MM.1S (cell line): ENCODE data around the gene OSTM1.
"Not testable (repeated sequence)": the region's sequence is repeated elsewhere in the genome, so short reads cannot be mapped to it uniquely, and the experiment has no call there.

Experiments used
- DNase-seq: peaks from one replicate; pipeline ENCODE4 v3.0.0-alpha.2; 2015
- H2AFZ ChIP-seq: fragments of 300-600 bp; sonication (generic); 2 replicates; pipeline ENCODE4 v1.6.0; 2016; ENCODE audit warnings: antibody characterized with exemption, low read length
- H3F3A ChIP-seq: fragments of 300-600 bp; sonication (generic); 2 replicates; pipeline ENCODE4 v1.6.1; 2016; ENCODE audit warnings: mild to moderate bottlenecking, antibody characterized with exemption, low read length, moderate library complexity, mixed read lengths; ENCODE audit not compliant: insufficient read depth
- H3K27ac ChIP-seq: fragments of 300-600 bp; sonication (generic); 2 replicates; pipeline ENCODE4 v1.5.1; 2016; ENCODE audit warnings: mild to moderate bottlenecking, low read length
- H3K27me3 ChIP-seq: fragments of 300-600 bp; sonication (generic); replicated peaks from 2 replicates; pipeline ENCODE4 v1.6.0; 2016; ENCODE audit warnings: low read length; ENCODE audit not compliant: insufficient read depth
- H3K36me3 ChIP-seq: fragments of 300-600 bp; sonication (generic); replicated peaks from 2 replicates; pipeline ENCODE4 v1.6.1; 2016; ENCODE audit warnings: mild to moderate bottlenecking, low read length, mixed read lengths; ENCODE audit not compliant: insufficient read depth
- H3K4me1 ChIP-seq: fragments of 300-600 bp; sonication (generic); 2 replicates; pipeline ENCODE4 v1.6.1; 2016; ENCODE audit warnings: low read length, mixed read lengths
- H3K4me2 ChIP-seq: fragments of 300-600 bp; sonication (generic); 2 replicates; pipeline ENCODE4 v1.6.0; 2016; ENCODE audit warnings: low read depth, low read length
- H3K4me3 ChIP-seq: fragments of 300-600 bp; sonication (generic); 2 replicates; pipeline ENCODE4 v1.5.1; 2016; ENCODE audit warnings: low read length, mixed read lengths
- H3K79me2 ChIP-seq: fragments of 300-600 bp; sonication (generic); 2 replicates; pipeline ENCODE4 v1.6.1; 2016; ENCODE audit warnings: mixed run types, low read length, mixed read lengths
- H3K9ac ChIP-seq: fragments of 300-600 bp; sonication (generic); 2 replicates; pipeline ENCODE4 v1.6.1; 2016; ENCODE audit warnings: low read length, mixed read lengths
- H3K9me2 ChIP-seq: fragments of 300-600 bp; sonication (generic); replicated peaks from 2 replicates; pipeline ENCODE4 v1.6.1; 2016; ENCODE audit warnings: mild to moderate bottlenecking, low read length, mixed read lengths; ENCODE audit not compliant: insufficient read depth
- H3K9me3 ChIP-seq: fragments of 300-600 bp; sonication (generic); replicated peaks from 2 replicates; pipeline ENCODE4 v1.6.1; 2016; ENCODE audit warnings: mild to moderate bottlenecking, low read length, mixed read lengths; ENCODE audit not compliant: insufficient read depth
- H4K20me1 ChIP-seq: fragments of 300-600 bp; sonication (generic); 2 replicates; pipeline ENCODE4 v1.6.1; 2016; ENCODE audit warnings: mild to moderate bottlenecking, low read length, moderate library complexity, mixed read lengths; ENCODE audit not compliant: insufficient read depth
- CTCF ChIP-seq: fragments of 300-600 bp; sonication (generic); IDR thresholded peaks from 2 replicates; pipeline ENCODE4 v1.5.1; 2016; ENCODE audit warnings: antibody characterized with exemption, low read length, mixed read lengths
- EZH2 ChIP-seq: fragments of 300-600 bp; sonication (generic); optimal IDR thresholded peaks from 2 replicates; pipeline ENCODE3; 2017; ENCODE audit warnings: low read depth, mild to moderate bottlenecking, antibody characterized with exemption, low read length, mixed read lengths
- EZH2phosphoT487 ChIP-seq: fragments of 300-600 bp; sonication (generic); IDR thresholded peaks from 2 replicates; pipeline ENCODE4 v1.6.1; 2018; ENCODE audit warnings: antibody characterized with exemption, low read length

OSTM1 gene

DNA sequence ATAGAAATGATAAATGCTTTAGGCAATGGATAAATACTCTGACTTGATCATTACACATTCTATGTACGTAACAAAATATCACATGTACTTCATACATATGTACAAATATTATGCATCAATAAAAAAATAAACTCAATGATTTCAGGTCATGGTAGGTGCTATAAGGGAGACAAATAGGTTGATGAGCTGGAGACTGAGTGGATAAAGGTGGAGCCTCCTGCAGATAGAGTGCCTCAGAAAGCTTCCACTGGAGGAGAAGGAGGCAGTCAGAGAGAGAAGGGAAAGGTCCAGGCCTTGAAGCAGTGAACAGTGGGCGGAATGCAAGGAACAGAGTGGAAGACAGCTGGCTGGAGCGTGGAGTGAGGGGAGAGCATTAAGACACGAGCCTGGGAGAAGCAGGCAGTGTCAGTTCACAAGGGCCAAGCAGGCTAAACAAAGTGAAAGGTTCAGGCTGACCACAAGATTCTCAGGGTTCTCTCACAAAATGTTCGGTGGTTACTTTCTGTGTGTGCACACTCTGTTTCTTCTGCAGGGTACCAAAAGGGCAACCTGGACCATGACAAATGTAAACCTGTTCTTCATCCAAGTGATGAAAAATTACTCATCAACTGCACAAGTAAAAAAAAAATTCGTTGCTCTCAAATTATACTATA, 60.6 kb downstream of the OSTM1 start:
- Histone ChIP-seq H3K4me3 (no peak overlapping the region), H3K36me3 (no peaks in the 10 kb centered on the region), H3K9ac (no peak overlapping the region), H3K9me2 (no peaks in the 10 kb centered on the region), H4K20me1 (no peaks in the 10 kb centered on the region), H3K4me1 (no peaks in the 10 kb centered on the region), H2AFZ (no peak overlapping the region), H3F3A (no peaks in the 10 kb centered on the region), H3K9me3 (no peaks in the 10 kb centered on the region), H3K4me2 (no peak overlapping the region), H3K79me2 (no peaks in the 10 kb centered on the region), H3K27ac (no peak overlapping the region), H3K27me3 (no peaks in the 10 kb centered on the region)
- no peak for TF ChIP-seq EZH2
- no peak for TF ChIP-seq EZH2phosphoT487
- no peak for TF ChIP-seq CTCF
- peak; percentile 24 for DNase-seq

- TF ChIP-seq EZH2phosphoT487, result no peak
- TF ChIP-seq EZH2, result no peak
- TF ChIP-seq CTCF, result no peak
- no peak for DNase-seq
These were observed 64.6 kb downstream of the OSTM1 start for GRCh38 chr6:108009894-108010293.

DNA sequence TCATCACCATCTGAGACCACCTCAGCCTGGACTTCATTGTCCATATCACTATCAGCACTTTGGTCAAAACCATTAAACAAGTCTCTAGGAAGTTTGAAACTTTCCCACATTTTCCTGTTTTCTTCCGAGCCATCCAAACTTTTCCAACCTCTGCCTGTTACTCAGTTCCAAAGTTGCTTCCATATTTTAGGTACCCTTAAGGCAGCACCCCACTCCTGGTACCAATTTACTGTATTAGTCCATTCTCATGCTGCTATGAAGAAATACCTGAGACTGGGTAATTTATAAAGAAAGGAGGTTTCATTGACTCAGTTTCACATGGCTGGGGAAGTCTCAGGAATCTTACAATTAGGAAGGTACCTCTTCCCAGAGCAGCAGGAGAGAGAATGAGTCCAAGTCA, 65.3 kb downstream of the OSTM1 start:
- not testable (repeated sequence) for H3K36me3 ChIP-seq, H3K79me2 ChIP-seq, H3F3A ChIP-seq, H3K9me2 ChIP-seq, H2AFZ ChIP-seq, DNase-seq, H3K4me2 ChIP-seq, H3K27ac ChIP-seq, H3K27me3 ChIP-seq, H4K20me1 ChIP-seq, H3K9me3 ChIP-seq, H3K4me3 ChIP-seq, H3K9ac ChIP-seq, H3K4me1 ChIP-seq

More at GRCh38 chr6:108009894-108010293, 64.6 kb downstream of the OSTM1 start:
- Histone ChIP-seq H2AFZ (no peak overlapping the region), H3K27ac (no peak overlapping the region), H3K4me1 (no peaks in the 10 kb centered on the region), H3K9me2 (no peaks in the 10 kb centered on the region), H4K20me1 (no peaks in the 10 kb centered on the region), H3K4me3 (no peak overlapping the region), H3K9me3 (no peaks in the 10 kb centered on the region), H3F3A (no peaks in the 10 kb centered on the region), H3K27me3 (no peaks in the 10 kb centered on the region), H3K36me3 (no peaks in the 10 kb centered on the region), H3K79me2 (no peaks in the 10 kb centered on the region), H3K4me2 (no peak overlapping the region), H3K9ac (no peak overlapping the region)

DNA sequence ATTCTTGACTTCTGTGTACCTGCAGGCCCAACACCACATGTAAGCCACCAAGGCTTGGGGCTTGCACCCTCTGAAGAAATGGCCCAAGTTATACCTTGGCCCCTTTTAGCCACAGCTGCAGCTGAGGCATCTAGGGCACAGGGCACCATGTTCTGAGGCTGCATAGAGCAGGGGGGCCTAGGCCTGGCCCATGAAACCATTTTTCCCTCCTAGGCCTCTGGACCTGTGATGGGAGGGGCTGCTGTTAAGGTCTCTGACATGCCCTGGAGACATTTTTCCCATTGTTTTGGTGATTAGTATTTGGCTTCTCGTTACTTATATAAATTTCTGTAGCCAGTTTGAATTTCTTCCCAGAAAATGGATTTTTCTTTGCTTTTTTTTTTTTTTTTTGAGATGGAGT, 66.2 kb downstream of the OSTM1 start:
- H2AFZ ChIP-seq, result no peak overlapping the region
- TF ChIP-seq EZH2 (no peak), EZH2phosphoT487 (no peak), CTCF (no peak)
- no peaks in the 10 kb centered on the region for H3K36me3 ChIP-seq

More for the DNA sequence above, 66.2 kb downstream of the OSTM1 start:
- Histone ChIP-seq H3K4me1 (no peaks in the 10 kb centered on the region), H3K9me3 (no peaks in the 10 kb centered on the region), H3K27me3 (no peaks in the 10 kb centered on the region), H3F3A (no peaks in the 10 kb centered on the region), H3K4me3 (no peak overlapping the region), H3K9ac (no peak overlapping the region), H4K20me1 (no peaks in the 10 kb centered on the region), H3K27ac (no peak overlapping the region), H3K9me2 (no peaks in the 10 kb centered on the region), H3K79me2 (no peaks in the 10 kb centered on the region), H3K4me2 (no peak overlapping the region)
- no peak for DNase-seq
